ENCODE measurements around the gene KIF26A.

KIF26A gene

GRCh38 chr14:104093366-104094055 is 44.9 kb upstream of the KIF26A start:
- no peak for DNase-seq (ENCODE audit: low spot score)
- no peak overlapping the region for H3K27ac ChIP-seq
- TF ChIP-seq CTCF (conservative IDR thresholded peaks at IDR 0.05; ENCODE audit: low read depth), result no peak
- ChIA-PET CTCF (interaction anchor here (0.6 to 2.2 kb wide), 11 partner anchors 9 to 804 kb away, joined by 3 to 12 read pairs (median 4); no protein-coding TSS in a partner anchor), POLR2A (ENCODE audit: low non-redundant PET) (no interaction called here)

DNA sequence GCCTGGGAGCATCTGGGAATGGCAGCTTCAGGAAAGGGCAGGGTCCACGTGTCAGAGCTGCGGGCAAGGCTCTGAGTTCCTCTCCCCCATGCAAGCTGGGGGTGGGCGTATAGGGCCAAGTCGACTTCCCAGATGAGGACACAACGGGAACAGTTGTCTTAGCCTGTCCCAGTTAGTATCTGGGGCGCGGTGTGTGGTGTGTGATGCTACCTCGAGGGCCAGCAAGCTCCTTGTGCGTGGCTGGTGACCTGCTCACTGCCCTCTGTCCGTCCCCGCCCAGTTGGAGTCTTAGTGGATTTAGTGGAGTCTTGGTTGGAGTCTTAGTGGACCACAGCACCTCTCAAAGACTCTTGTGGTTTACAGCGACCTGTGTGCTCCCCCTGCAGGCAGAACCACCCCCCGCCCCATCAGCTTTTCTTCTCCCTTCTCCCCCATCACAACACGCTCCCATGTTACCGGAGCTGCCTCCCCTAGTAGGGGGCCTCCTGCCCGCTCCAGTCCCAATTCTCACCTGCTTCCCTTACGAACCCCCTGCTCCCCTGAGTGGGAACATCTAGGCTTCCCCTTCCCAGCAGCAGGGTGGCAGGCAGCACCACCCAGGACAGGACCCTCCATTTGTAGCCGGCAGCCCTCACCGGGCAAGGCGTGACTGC is 44.2 kb upstream of the KIF26A start:
- TF ChIP-seq CTCF (conservative IDR thresholded peaks at IDR 0.05; ENCODE audit: low read depth), result no peak
- POLR2A ChIA-PET (ENCODE audit: low non-redundant PET), result interaction anchor here (0.7 kb wide), 1 partner anchor 11 kb away, joined by 3 read pairs; no protein-coding TSS in a partner anchor
- no peak for DNase-seq (ENCODE audit: low spot score)
- CTCF ChIA-PET, result interaction anchor here (0.6 to 2.2 kb wide), 13 partner anchors 10 to 99 kb away, joined by 3 to 12 read pairs (median 3); no protein-coding TSS in a partner anchor
- no peak overlapping the region for H3K27ac ChIP-seq

- CTCF ChIA-PET, result interaction anchor here (0.7 to 2.2 kb wide), 12 partner anchors 11 to 100 kb away, joined by 3 to 12 read pairs (median 4); no protein-coding TSS in a partner anchor
- H3K27ac ChIP-seq, result no peak overlapping the region
- POLR2A ChIA-PET (ENCODE audit: low non-redundant PET), result interaction anchor here (0.7 kb wide), 1 partner anchor 10 kb away, joined by 3 read pairs; no protein-coding TSS in a partner anchor
- TF ChIP-seq CTCF (conservative IDR thresholded peaks at IDR 0.05; ENCODE audit: low read depth), result peak; percentile 92
- peak; percentile 73 for DNase-seq (ENCODE audit: low spot score)
Observed at GRCh38 chr14:104094709-104095425, 43.5 kb upstream of the KIF26A start.

GRCh38 chr14:104095426-104096310 is 42.7 kb upstream of the KIF26A start:
- H3K27ac ChIP-seq, result no peak overlapping the region
- ChIA-PET POLR2A (ENCODE audit: low non-redundant PET) (no interaction called here), CTCF (interaction anchor here (0.6 to 2.2 kb wide), 8 partner anchors 11 to 37 kb away, joined by 3 to 12 read pairs (median 4); no protein-coding TSS in a partner anchor)
- no peak for DNase-seq (ENCODE audit: low spot score)
- TF ChIP-seq CTCF (conservative IDR thresholded peaks at IDR 0.05; ENCODE audit: low read depth), result no peak

GRCh38 chr14:104096318-104096717 is 42.1 kb upstream of the KIF26A start:
- no peak overlapping the region for H3K27ac ChIP-seq
- no peak for DNase-seq (ENCODE audit: low spot score)
- CTCF ChIA-PET, result interaction anchor here (0.6 to 1.7 kb wide), 7 partner anchors 8 to 541 kb away, joined by 3 to 8 read pairs (median 3); no protein-coding TSS in a partner anchor
- POLR2A ChIA-PET (ENCODE audit: low non-redundant PET), result no interaction called here
- TF ChIP-seq CTCF (conservative IDR thresholded peaks at IDR 0.05; ENCODE audit: low read depth), result no peak

All from RWPE1 (cell line).